ENCODE measurements around the gene MYO10.

GRCh38 chr5:16679863-16680262, 256.2 kb downstream of the MYO10 start:
- TF ChIP-seq CTCF (IDR thresholded peaks at IDR 0.05; ENCODE audit: insufficient read depth, low read depth, low read length) (no peak), EZH2 (IDR thresholded peaks at IDR 0.05; ENCODE audit: insufficient read depth, low read length) (no peak)
